NCI-H1048 (cell line): Measurements from ENCODE around the gene SYNJ2.

Experiments
- DNase-seq: peaks from one replicate; lab custom pipeline; 2025; lab: John Stamatoyannopoulos, UW

The SYNJ2 gene

GRCh38 chr6:158028876-158029275 lies 47.2 kb downstream of the SYNJ2 start:
- no peak for DNase-seq

DNA sequence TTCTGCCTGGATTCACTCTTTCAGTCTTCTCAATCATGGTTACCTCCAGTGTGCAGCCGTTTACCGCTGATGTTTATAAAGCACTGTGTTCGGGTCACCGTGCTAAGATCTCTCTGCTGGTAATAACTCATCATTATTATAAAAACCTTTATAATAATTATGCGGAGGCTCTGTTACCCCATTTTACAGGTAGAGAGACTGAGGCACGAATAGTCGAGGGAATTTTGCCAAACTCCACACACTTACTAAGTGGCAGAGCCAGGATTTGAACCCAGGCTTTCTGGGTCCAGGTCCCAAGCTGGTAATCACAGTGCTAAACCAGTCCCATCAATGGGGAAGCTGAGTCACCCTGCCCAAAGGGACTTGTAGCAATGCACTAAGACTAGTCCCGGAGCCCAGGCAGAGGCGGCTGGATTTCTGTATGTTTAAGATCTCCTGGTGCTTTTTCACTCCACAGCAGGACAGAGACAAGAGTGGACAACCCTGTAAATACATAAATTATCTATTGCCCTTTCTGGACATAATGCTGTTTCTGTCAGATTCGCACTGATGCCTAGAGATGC lies 48.1 kb downstream of the SYNJ2 start:
- DNase-seq: no peak

- no peak for DNase-seq
These were observed 49.0 kb downstream of the SYNJ2 start for GRCh38 chr6:158030380-158031300.

DNA sequence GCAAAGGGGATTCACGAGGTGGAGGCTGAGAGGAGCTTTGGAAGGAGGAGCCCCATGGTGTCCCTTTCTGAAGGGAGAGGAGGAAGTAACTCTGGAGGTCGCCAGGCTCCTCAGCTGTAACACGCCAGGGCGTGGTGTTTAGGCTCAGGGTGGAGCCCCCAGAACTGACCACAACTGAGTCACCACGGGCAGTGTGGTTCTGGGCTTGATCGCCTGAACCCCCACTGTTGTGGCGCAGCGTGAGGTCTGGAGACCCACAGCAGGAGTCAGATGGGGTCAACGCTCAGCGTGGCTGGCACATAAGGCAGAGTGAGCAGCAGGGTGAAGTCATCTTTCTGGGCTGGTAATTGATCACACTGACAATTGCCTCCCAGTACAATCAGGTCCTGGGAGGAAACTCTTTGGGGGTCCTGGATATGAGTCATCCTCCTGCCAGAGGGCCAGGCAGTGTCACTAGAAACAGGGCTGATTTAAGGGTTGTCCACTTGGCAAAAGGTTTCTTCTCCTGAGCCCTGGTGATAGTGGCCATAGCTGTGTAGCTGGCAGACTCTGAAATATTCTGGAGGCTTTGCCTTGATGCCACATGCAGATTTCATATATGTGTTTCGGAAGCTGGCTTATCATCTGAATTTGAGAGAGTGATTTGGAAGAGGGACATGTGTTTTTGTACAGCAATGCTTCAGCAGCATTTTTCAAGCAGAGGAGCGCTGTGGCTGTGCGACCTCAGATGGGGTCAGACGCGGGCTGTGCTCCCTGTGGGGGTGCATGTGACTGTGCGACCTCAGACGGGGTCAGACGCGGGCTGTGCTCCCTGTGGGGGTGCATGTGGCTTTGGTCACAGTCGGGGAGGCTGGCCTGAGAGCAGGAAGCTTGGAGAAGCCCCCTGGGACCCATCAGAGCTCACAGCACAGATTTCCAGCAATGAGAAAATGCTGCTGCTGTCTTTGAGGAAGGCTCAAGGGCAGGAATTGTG lies 50.0 kb downstream of the SYNJ2 start:
- no peak for DNase-seq

GRCh38 chr6:158032354-158032733 lies 50.7 kb downstream of the SYNJ2 start:
- no peak for DNase-seq

- no peak for DNase-seq
These were observed 51.6 kb downstream of the SYNJ2 start for GRCh38 chr6:158033077-158033750.

GRCh38 chr6:158033751-158034702 lies 52.4 kb downstream of the SYNJ2 start:
- DNase-seq: no peak

- no peak for DNase-seq
These were observed 54.6 kb downstream of the SYNJ2 start for GRCh38 chr6:158036261-158036660.

DNA sequence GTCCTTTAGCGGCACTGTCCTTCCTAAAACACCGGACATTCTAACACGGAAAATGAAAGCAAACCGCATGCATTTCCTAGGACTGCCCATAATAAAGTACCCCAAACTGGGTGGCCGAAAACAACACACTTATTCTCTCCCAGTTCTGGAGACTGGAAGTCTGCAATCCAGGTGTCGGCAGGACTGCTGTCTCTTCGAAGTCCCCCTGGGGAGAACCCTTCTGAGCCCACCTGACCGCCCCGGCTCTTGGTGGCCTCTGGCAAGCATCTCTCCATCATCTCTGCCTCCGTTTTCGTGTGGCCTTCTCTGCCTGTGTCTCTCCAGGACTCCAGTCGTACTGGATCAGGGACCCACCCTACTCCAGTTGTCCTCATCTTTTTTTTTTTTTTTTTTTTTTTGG lies 55.4 kb downstream of the SYNJ2 start:
- no peak for DNase-seq

GRCh38 chr6:158037771-158038170 lies 56.1 kb downstream of the SYNJ2 start:
- DNase-seq: no peak

GRCh38 chr6:158038291-158039177 lies 56.9 kb downstream of the SYNJ2 start:
- no peak for DNase-seq

DNA sequence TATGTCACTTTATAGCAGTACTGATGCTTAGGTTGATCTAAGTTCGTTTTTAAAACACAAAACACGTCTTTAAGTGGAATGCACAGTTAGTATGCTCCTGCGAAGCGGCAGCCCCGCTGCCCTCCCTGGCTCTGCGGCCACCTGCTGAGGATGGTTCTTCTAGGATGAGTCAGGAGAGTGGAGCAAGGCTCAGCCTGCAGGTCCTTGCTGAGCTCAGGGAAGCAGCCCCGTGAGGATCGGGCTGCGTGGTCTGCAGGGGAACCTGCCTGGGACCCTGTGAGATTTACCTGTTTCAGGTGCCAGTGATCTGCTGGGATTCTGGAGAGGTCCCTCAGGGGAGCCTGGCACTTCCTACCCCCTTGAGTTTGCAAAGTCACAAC lies 57.5 kb downstream of the SYNJ2 start:
- DNase-seq: no peak

- no peak for DNase-seq
These were observed 57.9 kb downstream of the SYNJ2 start for GRCh38 chr6:158039571-158040050.

- no peak for DNase-seq
These were observed 58.6 kb downstream of the SYNJ2 start for GRCh38 chr6:158040051-158040803.

GRCh38 chr6:158040804-158041347 lies 59.2 kb downstream of the SYNJ2 start:
- DNase-seq: no peak

DNA sequence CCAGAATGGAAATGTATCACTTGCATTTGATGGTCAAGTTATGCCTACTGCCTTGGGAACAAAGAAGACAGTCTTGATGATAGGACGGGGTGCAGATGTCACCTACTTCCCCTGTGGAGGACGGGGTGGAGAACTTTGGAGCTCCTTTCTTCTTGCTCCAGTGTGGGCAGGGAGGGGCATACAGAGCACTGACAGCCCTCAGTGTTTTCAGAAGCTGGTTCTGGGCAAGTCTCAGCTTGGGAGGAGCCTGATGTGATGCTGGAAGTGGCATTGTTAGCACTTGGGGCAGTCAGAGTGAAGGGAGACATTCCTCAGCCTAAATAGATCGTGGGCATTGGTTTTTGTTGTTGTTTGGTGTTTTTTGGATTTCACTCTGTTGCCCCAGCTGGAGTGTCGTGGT lies 59.7 kb downstream of the SYNJ2 start:
- DNase-seq: no peak

GRCh38 chr6:158041788-158042187 lies 60.1 kb downstream of the SYNJ2 start:
- no peak for DNase-seq

- DNase-seq: no peak
These were observed 60.7 kb downstream of the SYNJ2 start for GRCh38 chr6:158042245-158042798.
